OCI-LY1 (cell line): Measurements from ENCODE around the gene LIN7C.

ENCODE experiments used
- CTCF ChIP-seq: fragments of 200-600 bp; sonication (generic), shearing (Covaris generic); IDR thresholded peaks from 2 replicates; pipeline ENCODE4 v1.5.1; 2017; ENCODE audit warnings: mild to moderate bottlenecking, antibody characterized with exemption, low read length, moderate library complexity, mixed read lengths
- EZH2 ChIP-seq: fragments of 200-600 bp; sonication (generic), shearing (Covaris generic); IDR thresholded peaks from 2 replicates; pipeline ENCODE4 v1.8.0; 2017; ENCODE audit warnings: borderline replicate concordance, mixed run types, mild to moderate bottlenecking, antibody characterized with exemption, low read length, moderate library complexity, mixed read lengths

- TF ChIP-seq CTCF (no peak), EZH2 (no peak)
Measured at GRCh38 chr11:27460158-27460978, 46.2 kb downstream of the LIN7C start.
